Superior temporal gyrus (tissue), 1 donor: ENCODE results near the gene SORCS1.

Experiments
- DNase-seq: peaks from one replicate; pipeline ENCODE4 v3.0.0-alpha.2; 2016; ENCODE audit errors: extremely low spot score

SORCS1 gene

GRCh38 chr10:106746868-106747267, 417.6 kb downstream of the SORCS1 start:
- no peak for DNase-seq

GRCh38 chr10:106741006-106741530, 423.4 kb downstream of the SORCS1 start:
- no peak for DNase-seq

GRCh38 chr10:106740071-106740470, 424.4 kb downstream of the SORCS1 start:
- DNase-seq, result no peak

GRCh38 chr10:106734220-106734619, 430.3 kb downstream of the SORCS1 start:
- DNase-seq, result no peak

GRCh38 chr10:106728232-106728631, 436.3 kb downstream of the SORCS1 start:
- no peak for DNase-seq

- no peak for DNase-seq
These were observed 437.3 kb downstream of the SORCS1 start for GRCh38 chr10:106727170-106727569.

GRCh38 chr10:106722524-106722923, 442.0 kb downstream of the SORCS1 start:
- DNase-seq, result no peak

- no peak for DNase-seq
These were observed 443.8 kb downstream of the SORCS1 start for GRCh38 chr10:106720683-106721082.

GRCh38 chr10:106716381-106716780, 448.1 kb downstream of the SORCS1 start:
- no peak for DNase-seq

GRCh38 chr10:106714734-106715555, 449.6 kb downstream of the SORCS1 start:
- no peak for DNase-seq

GRCh38 chr10:106713846-106714245, 450.7 kb downstream of the SORCS1 start:
- DNase-seq, result no peak

GRCh38 chr10:106712988-106713387, 451.5 kb downstream of the SORCS1 start:
- DNase-seq, result no peak

- peak; percentile 40 for DNase-seq
These were observed 453.1 kb downstream of the SORCS1 start for GRCh38 chr10:106711313-106711906.

- DNase-seq, result no peak
These were observed 456.0 kb downstream of the SORCS1 start for GRCh38 chr10:106708506-106708905.

GRCh38 chr10:106707657-106708056, 456.8 kb downstream of the SORCS1 start:
- no peak for DNase-seq

GRCh38 chr10:106706127-106706526, 458.4 kb downstream of the SORCS1 start:
- no peak for DNase-seq

- DNase-seq, result peak; percentile 93
These were observed 458.8 kb downstream of the SORCS1 start for GRCh38 chr10:106705681-106706100.

GRCh38 chr10:106696239-106696638, 468.3 kb downstream of the SORCS1 start:
- no peak for DNase-seq

- no peak for DNase-seq
These were observed 469.8 kb downstream of the SORCS1 start for GRCh38 chr10:106694696-106695095.

GRCh38 chr10:106682175-106682574, 482.3 kb downstream of the SORCS1 start:
- peak; percentile 77 for DNase-seq

- no peak for DNase-seq
These were observed 484.4 kb downstream of the SORCS1 start for GRCh38 chr10:106680061-106680460.

GRCh38 chr10:106679314-106679713, 485.2 kb downstream of the SORCS1 start:
- no peak for DNase-seq
